Measurements from ENCODE around the gene TMEM106C.
A peak's percentile ranks its signal among the peaks of the same experiment; 100 is the strongest.

TMEM106C gene

GRCh38 chr12:47963340-47964040, at the start of gene TMEM106C:
Gene TMEM106C, plus strand, starts transcription at chr12:47963596. Its CDS starts 641 bp downstream, at chr12:47964237.
- DNase-seq, result peak; percentile 86 to 89

GRCh38 chr12:47920913-47921312, 42.5 kb upstream of the TMEM106C start:
- no peak for DNase-seq

GRCh38 chr12:47921907-47922306, 41.5 kb upstream of the TMEM106C start:
- no peak for DNase-seq

GRCh38 chr12:47927346-47927745, 36.0 kb upstream of the TMEM106C start:
- no peak for DNase-seq

GRCh38 chr12:47930634-47931033, 32.8 kb upstream of the TMEM106C start:
- DNase-seq, result no peak

- DNase-seq, result no peak
These were observed 32.2 kb upstream of the TMEM106C start for GRCh38 chr12:47931187-47931586.

GRCh38 chr12:47935184-47935583, 28.2 kb upstream of the TMEM106C start:
- DNase-seq, result no peak

GRCh38 chr12:47938093-47938492, 25.3 kb upstream of the TMEM106C start:
- no peak for DNase-seq

- no peak for DNase-seq
These were observed 24.8 kb upstream of the TMEM106C start for GRCh38 chr12:47938594-47938993.

GRCh38 chr12:47939009-47939601, 24.3 kb upstream of the TMEM106C start:
- no peak for DNase-seq

GRCh38 chr12:47940773-47941474, 22.5 kb upstream of the TMEM106C start:
- no peak for DNase-seq

GRCh38 chr12:47941475-47941780, 22.0 kb upstream of the TMEM106C start:
- no peak for DNase-seq

GRCh38 chr12:47941871-47942613, 21.4 kb upstream of the TMEM106C start:
- peak; percentile 19 to 38 for DNase-seq

- DNase-seq, result no peak
These were observed 20.7 kb upstream of the TMEM106C start for GRCh38 chr12:47942614-47943225.

GRCh38 chr12:47943623-47944340, 19.6 kb upstream of the TMEM106C start:
- DNase-seq, result no peak

- DNase-seq, result no peak
These were observed 18.6 kb upstream of the TMEM106C start for GRCh38 chr12:47944685-47945340.

GRCh38 chr12:47945341-47945728, 18.1 kb upstream of the TMEM106C start:
- DNase-seq, result no peak

GRCh38 chr12:47946413-47947323, 16.7 kb upstream of the TMEM106C start:
- no peak for DNase-seq

- DNase-seq, result no peak
These were observed 16.1 kb upstream of the TMEM106C start for GRCh38 chr12:47947341-47947740.

- DNase-seq, result peak; percentile 27 to 51
These were observed 13.7 kb upstream of the TMEM106C start for GRCh38 chr12:47949441-47950341.
